Prostate gland (tissue), 2 donors: ENCODE data around the gene ALOXE3.

Experiments
- CTCF ChIP-seq, 4 experiments: fragments of 200-600 bp in 2 of 4; fragments of 450-650 bp in 2 of 4; sonication (generic) in 2 of 4; IDR thresholded peaks; 1 replicate in 3 of 4; 2 replicates in 1 of 4; pipeline ENCODE4 v1.5.1; 2016 to 2019; ENCODE audit warnings: antibody characterized with exemption in 4 of 4, mild to moderate bottlenecking in 2 of 4, moderate library complexity in 2 of 4
- POLR2A ChIP-seq: fragments of 450-650 bp; IDR thresholded peaks from one replicate; pipeline ENCODE4 v1.6.1; 2016; ENCODE audit warnings: antibody characterized with exemption, mild to moderate bottlenecking
- POLR2AphosphoS5 ChIP-seq: sonication (generic); formaldehyde crosslinking; IDR thresholded peaks from one replicate; pipeline ENCODE4 v1.6.1; 2017; ENCODE audit warnings: antibody characterized with exemption

- TF ChIP-seq CTCF (IDR thresholded peaks at IDR 0.05) (no peak), POLR2AphosphoS5 (no peak), POLR2A (no peak)
Observed at GRCh38 chr17:8155996-8156245, 37.6 kb upstream of the ALOXE3 start.
